Measurements from ENCODE around the gene DEPDC7.

Gene DEPDC7

GRCh38 chr11:33015621-33016551 lies at the start of gene DEPDC7:
TSS of gene DEPDC7 (plus strand) at chr11:33015878. CDS start at chr11:33015956, 78 bp downstream.
- FAIRE-seq: no peak

- FAIRE-seq: no peak
These were observed 47.1 kb upstream of the DEPDC7 start for GRCh38 chr11:32968541-32968940.

DNA sequence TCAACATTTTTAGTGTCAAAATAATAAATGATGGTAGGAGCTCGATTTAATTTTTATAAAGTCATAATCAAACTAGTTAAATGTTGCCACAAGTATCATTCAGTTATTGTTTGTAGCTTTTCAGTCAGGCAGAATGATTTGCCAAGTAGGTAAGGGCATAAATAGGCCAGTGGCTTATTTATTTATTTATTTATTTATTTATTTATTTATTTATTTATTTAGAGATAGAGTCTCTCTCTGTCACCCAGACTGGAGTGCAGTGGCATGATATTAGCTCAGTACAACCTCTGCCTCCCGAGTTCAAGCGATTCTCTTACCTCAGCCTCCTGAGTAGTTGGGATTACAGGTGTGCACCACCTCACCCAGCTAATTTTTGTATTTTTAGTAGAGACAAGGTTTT lies 43.4 kb upstream of the DEPDC7 start:
- peak; percentile 52 for FAIRE-seq

DNA sequence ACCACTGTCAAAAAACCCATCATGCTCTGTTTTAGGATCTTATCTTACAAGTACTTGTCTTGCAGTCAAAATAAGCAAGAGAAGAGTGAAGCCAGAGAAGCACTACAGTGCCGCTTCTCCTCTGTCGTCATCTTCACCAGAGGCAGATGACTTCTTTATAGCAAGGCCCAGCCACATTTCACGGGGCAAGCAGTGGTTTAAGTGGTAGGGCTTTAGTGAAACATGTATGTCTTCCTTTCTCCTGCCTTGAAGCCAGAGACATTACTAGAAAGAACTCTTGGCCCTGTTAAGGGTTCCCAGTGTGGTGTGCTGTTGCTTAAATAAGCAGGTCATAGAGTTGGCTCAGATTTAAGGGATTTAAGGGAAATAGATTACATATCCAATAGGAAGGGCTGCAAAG lies 42.9 kb upstream of the DEPDC7 start:
- FAIRE-seq: no peak

GRCh38 chr11:32982626-32983025 lies 33.1 kb upstream of the DEPDC7 start:
- no peak for FAIRE-seq

GRCh38 chr11:32983506-32983905 lies 32.2 kb upstream of the DEPDC7 start:
- no peak for FAIRE-seq

GRCh38 chr11:32985600-32985999 lies 30.1 kb upstream of the DEPDC7 start:
- no peak for FAIRE-seq

- no peak for FAIRE-seq
These were observed 27.8 kb upstream of the DEPDC7 start for GRCh38 chr11:32987851-32988250.

- FAIRE-seq: no peak
These were observed 25.2 kb upstream of the DEPDC7 start for GRCh38 chr11:32990481-32990880.

- no peak for FAIRE-seq
These were observed 24.3 kb upstream of the DEPDC7 start for GRCh38 chr11:32991427-32991826.

DNA sequence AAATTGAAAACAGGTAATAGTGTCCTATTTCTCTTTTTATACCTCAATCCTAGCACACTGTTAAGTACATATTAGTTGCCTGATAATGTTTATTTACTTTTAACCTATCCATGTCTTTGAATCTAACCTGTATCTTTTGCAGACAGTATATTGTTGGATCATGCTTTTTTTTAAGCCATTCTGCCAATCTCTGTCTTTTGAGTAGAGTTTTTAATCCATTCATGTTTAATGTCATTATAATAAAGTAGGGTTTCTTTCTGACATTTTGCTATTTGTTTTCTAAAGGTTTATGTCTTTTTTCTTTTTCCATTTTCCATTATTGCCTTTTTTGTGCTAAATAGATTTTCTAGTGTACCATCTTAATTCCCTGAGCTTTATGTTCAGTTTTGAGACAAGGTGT lies 23.8 kb upstream of the DEPDC7 start:
- FAIRE-seq: no peak

DNA sequence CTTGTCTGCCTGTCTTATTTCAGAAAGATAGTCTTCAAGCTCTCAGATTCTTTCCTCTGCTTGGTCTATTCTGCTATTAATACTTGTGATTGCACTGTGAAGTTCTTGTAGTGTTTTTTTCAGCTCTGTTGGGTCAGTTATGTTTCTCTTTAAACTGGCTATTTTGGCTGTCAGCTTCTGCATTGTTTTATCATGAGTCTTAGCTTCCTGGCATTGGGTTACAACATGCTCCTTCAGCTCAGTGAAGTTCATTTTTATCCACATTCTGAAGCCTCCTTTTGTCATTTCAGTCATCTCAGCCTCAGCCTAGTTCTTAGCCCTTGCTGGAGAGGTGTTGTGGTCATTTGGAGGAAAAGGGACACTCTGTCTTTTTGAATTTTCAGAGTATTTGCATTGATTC lies 15.5 kb upstream of the DEPDC7 start:
- no peak for FAIRE-seq

- FAIRE-seq: no peak
These were observed 14.4 kb upstream of the DEPDC7 start for GRCh38 chr11:33001281-33001680.

GRCh38 chr11:33001751-33002542 lies 13.7 kb upstream of the DEPDC7 start:
- no peak for FAIRE-seq

DNA sequence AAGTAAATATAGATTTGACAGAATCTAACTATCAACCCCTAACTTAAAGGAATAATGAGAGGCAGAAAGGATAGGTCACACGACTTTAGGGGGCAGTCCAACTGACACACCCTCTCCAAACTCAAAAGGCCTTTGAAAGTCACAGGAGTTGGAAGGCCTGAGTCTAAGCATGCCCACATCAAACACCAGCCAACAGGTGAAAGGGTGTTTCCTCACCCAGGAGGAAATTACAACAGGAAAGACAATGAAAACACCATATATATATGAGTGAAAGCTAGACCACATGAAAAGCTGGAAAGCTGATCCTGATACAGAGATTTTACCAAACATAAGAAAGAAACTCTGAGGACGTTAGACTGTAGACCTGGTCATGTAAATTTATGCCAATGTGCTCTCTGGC lies 10.5 kb upstream of the DEPDC7 start:
- FAIRE-seq: no peak

- FAIRE-seq: no peak
These were observed 9.7 kb upstream of the DEPDC7 start for GRCh38 chr11:33006010-33006409.

GRCh38 chr11:33013755-33014154 lies 1.9 kb upstream of the DEPDC7 start:
- no peak for FAIRE-seq

GRCh38 chr11:33016654-33017053 lies 976 bp downstream of the DEPDC7 start:
- no peak for FAIRE-seq

GRCh38 chr11:33017478-33017877 lies 1.8 kb downstream of the DEPDC7 start:
- FAIRE-seq: no peak

GRCh38 chr11:33017965-33018364 lies 2.3 kb downstream of the DEPDC7 start:
- FAIRE-seq: no peak

DNA sequence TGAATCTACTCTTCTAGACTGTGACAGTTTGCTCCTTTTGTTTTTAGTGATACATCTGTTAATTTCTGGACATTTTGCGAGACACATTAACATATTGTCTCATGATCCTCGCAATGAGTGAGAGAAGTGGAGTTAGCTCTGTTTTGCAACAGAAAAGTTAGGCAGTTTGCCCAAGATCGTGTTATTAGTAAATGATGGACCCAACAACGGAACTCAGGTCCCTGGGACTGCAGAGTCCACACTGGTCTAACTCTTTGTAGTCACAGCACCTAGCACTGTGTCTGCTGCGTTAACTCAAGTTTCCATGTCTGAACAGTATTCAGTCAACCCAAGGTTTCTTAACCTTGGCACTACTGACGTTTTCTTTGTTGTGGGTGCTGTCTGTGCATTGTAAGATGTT lies 3.2 kb downstream of the DEPDC7 start:
- FAIRE-seq: no peak

GRCh38 chr11:33021501-33021900 lies 5.8 kb downstream of the DEPDC7 start:
- FAIRE-seq: no peak

GRCh38 chr11:33021937-33022336 lies 6.3 kb downstream of the DEPDC7 start:
- no peak for FAIRE-seq

DNA sequence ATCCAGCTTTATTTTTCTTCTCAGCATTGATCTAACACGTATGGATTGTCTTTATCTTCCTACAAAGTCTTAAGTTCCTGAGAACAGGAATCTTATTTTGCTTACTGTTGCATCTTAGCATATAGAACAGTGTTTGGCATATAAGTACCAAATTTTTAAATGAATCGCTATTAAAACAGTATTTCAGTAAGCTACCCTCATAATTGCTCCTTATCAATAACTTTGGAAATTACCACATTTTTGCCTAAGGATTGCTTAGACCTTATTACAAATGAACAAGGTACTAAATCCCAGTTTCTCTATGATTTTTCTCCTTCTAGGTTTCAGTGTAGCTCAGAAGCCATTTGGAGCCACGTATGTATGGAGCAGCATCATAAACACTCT lies 9.7 kb downstream of the DEPDC7 start:
- no peak for FAIRE-seq
